Measurements from ENCODE around the gene L3MBTL4. TPM values are rescaled to one million over a fixed set of nuclear protein-coding genes. Genes with fewer than 3 reads are reported as not detected.

The L3MBTL4 gene
- polyA plus RNA-seq, 4 donors, result 1.1 to 5.9 (median 5.2) TPM

GRCh38 chr18:6257950-6258349, 156.8 kb downstream of the L3MBTL4 start:
- DNase-seq (ENCODE audit: low read depth in 4 of 4, low spot score in 3 of 4), result no peak

GRCh38 chr18:6256521-6256920, 158.2 kb downstream of the L3MBTL4 start:
- no peak for DNase-seq (ENCODE audit: low read depth in 4 of 4, low spot score in 3 of 4)

- DNase-seq (ENCODE audit: low read depth in 4 of 4, low spot score in 3 of 4), result no peak
These were observed 158.8 kb downstream of the L3MBTL4 start for GRCh38 chr18:6255886-6256285.

GRCh38 chr18:6255116-6255705, 159.5 kb downstream of the L3MBTL4 start:
- no peak for DNase-seq (ENCODE audit: low read depth in 4 of 4, low spot score in 3 of 4)

- DNase-seq (ENCODE audit: low read depth in 4 of 4, low spot score in 3 of 4), result no peak
These were observed 160.3 kb downstream of the L3MBTL4 start for GRCh38 chr18:6254456-6254855.

- no peak for DNase-seq (ENCODE audit: low read depth in 4 of 4, low spot score in 3 of 4)
These were observed 163.6 kb downstream of the L3MBTL4 start for GRCh38 chr18:6251084-6251483.

GRCh38 chr18:6249788-6250187, 164.9 kb downstream of the L3MBTL4 start:
- no peak for DNase-seq (ENCODE audit: low read depth in 4 of 4, low spot score in 3 of 4)

GRCh38 chr18:6249170-6249569, 165.5 kb downstream of the L3MBTL4 start:
- DNase-seq (ENCODE audit: low read depth in 4 of 4, low spot score in 3 of 4), result no peak

GRCh38 chr18:6248017-6248416, 166.7 kb downstream of the L3MBTL4 start:
- no peak for DNase-seq (ENCODE audit: low read depth in 4 of 4, low spot score in 3 of 4)

GRCh38 chr18:6242004-6242403, 172.7 kb downstream of the L3MBTL4 start:
- no peak for DNase-seq (ENCODE audit: low read depth in 4 of 4, low spot score in 3 of 4)

GRCh38 chr18:6239716-6240115, 175.0 kb downstream of the L3MBTL4 start:
- DNase-seq (ENCODE audit: low read depth in 4 of 4, low spot score in 3 of 4), result no peak

- DNase-seq (ENCODE audit: low read depth in 4 of 4, low spot score in 3 of 4), result no peak
These were observed 178.5 kb downstream of the L3MBTL4 start for GRCh38 chr18:6236258-6236657.

GRCh38 chr18:6222271-6222670, 192.4 kb downstream of the L3MBTL4 start:
- DNase-seq (ENCODE audit: low read depth in 4 of 4, low spot score in 3 of 4), result no peak

- DNase-seq (ENCODE audit: low read depth in 4 of 4, low spot score in 3 of 4), result no peak
These were observed 193.1 kb downstream of the L3MBTL4 start for GRCh38 chr18:6221602-6222014.

GRCh38 chr18:6220129-6220528, 194.6 kb downstream of the L3MBTL4 start:
- DNase-seq (ENCODE audit: low read depth in 4 of 4, low spot score in 3 of 4), result no peak

- DNase-seq (ENCODE audit: low read depth in 4 of 4, low spot score in 3 of 4), result peak; percentile 12 to 21 (median 16)
These were observed 195.5 kb downstream of the L3MBTL4 start for GRCh38 chr18:6219116-6219717.

- no peak for DNase-seq (ENCODE audit: low read depth in 4 of 4, low spot score in 3 of 4)
These were observed 198.8 kb downstream of the L3MBTL4 start for GRCh38 chr18:6215888-6216287.

- no peak for DNase-seq (ENCODE audit: low read depth in 4 of 4, low spot score in 3 of 4)
These were observed 203.6 kb downstream of the L3MBTL4 start for GRCh38 chr18:6211174-6211504.

GRCh38 chr18:6210349-6211173, 204.2 kb downstream of the L3MBTL4 start:
- no peak for DNase-seq (ENCODE audit: low read depth in 4 of 4, low spot score in 3 of 4)

GRCh38 chr18:6207941-6208340, 206.8 kb downstream of the L3MBTL4 start:
- DNase-seq (ENCODE audit: low read depth in 4 of 4, low spot score in 3 of 4), result no peak

- DNase-seq (ENCODE audit: low read depth in 4 of 4, low spot score in 3 of 4), result no peak
These were observed 207.6 kb downstream of the L3MBTL4 start for GRCh38 chr18:6207116-6207515.

GRCh38 chr18:6205706-6206105, 209.0 kb downstream of the L3MBTL4 start:
- no peak for DNase-seq (ENCODE audit: low read depth in 4 of 4, low spot score in 3 of 4)
